CD4-positive, alpha-beta T cell (primary cell): ENCODE data around the gene DDX53. TPM values are rescaled to one million over a fixed set of nuclear protein-coding genes. Genes with fewer than 3 reads are reported as not detected.

Experiments used
- ATAC-seq: fragments of 200-7000 bp; cut with Tn5 transposase; one replicate; pipeline ENCODE4 v1.10.0; 2022; ENCODE audit warnings: mild to moderate bottlenecking; ENCODE audit not compliant: poor library complexity
- CTCF ChIA-PET: fragments of 350-600 bp; sonication (Branson Sonifier 250); formaldehyde crosslinking; loops from one replicate; lab custom pipeline; 2021; ENCODE audit warnings: antibody characterized with exemption, inconsistent platforms; lab: Charles Lee
- POLR2A ChIA-PET: fragments of 350-600 bp; sonication (Branson Sonifier 250); formaldehyde crosslinking; loops from one replicate; lab custom pipeline; 2021; ENCODE audit warnings: antibody characterized with exemption, inconsistent platforms; lab: Charles Lee
- DNase-seq, 14 experiments: peaks; one replicate each; pipeline ENCODE4 v3.0.0-alpha.2; 2013 to 2020; ENCODE audit warnings: mixed read lengths in 2 of 14
- H3K27ac ChIP-seq, 2 donors: one replicate each; pipeline versions ENCODE4 v1.5.1 to v1.7.0; 2013; ENCODE audit warnings: low read length in 2 of 2, low read depth in 1 of 2, mild to moderate bottlenecking in 1 of 2
- H3K27me3 ChIP-seq, 2 experiments: 1 replicate in 1 of 2; 2 replicates in 1 of 2; pipeline versions ENCODE4 v1.6.1 to v1.7.0; 2013; ENCODE audit warnings: low read length in 2 of 2, control low read depth in 1 of 2, mild to moderate bottlenecking in 1 of 2, moderate library complexity in 1 of 2; ENCODE audit not compliant: insufficient read depth in 2 of 2, control insufficient read depth in 1 of 2
- H3K36me3 ChIP-seq: one replicate; pipeline ENCODE4 v1.6.1; 2013; ENCODE audit warnings: low read length, control low read depth; ENCODE audit not compliant: insufficient read depth
- H3K4me1 ChIP-seq: one replicate; pipeline ENCODE4 v1.6.1; 2013; ENCODE audit warnings: low read length, control low read depth; ENCODE audit not compliant: insufficient read depth
- H3K4me3 ChIP-seq: one replicate; pipeline ENCODE4 v1.5.1; 2013; ENCODE audit warnings: mild to moderate bottlenecking, low read length, moderate library complexity
- H3K9me3 ChIP-seq, 2 experiments: 1 replicate in 1 of 2; 2 replicates in 1 of 2; pipeline versions ENCODE4 v1.6.1 to v1.7.0; 2013; ENCODE audit warnings: low read length in 2 of 2, mild to moderate bottlenecking in 2 of 2, control low read depth in 1 of 2, moderate library complexity in 1 of 2; ENCODE audit not compliant: control insufficient read depth in 1 of 2, insufficient read depth in 1 of 2
- H3K27ac Mint-ChIP-seq: one replicate; pipeline ENCODE4 v1.8.0; 2020; ENCODE audit warnings: mixed read lengths
- H3K27me3 Mint-ChIP-seq: one replicate; pipeline ENCODE4 v1.8.0; 2021; ENCODE audit warnings: mixed read lengths
- H3K36me3 Mint-ChIP-seq: one replicate; pipeline ENCODE4 v1.8.0; 2021; ENCODE audit warnings: low read depth, mixed read lengths
- H3K4me1 Mint-ChIP-seq: one replicate; pipeline ENCODE4 v1.8.0; 2021; ENCODE audit warnings: low read depth, mixed read lengths
- H3K4me3 Mint-ChIP-seq: one replicate; pipeline ENCODE4 v1.8.0; 2020; ENCODE audit warnings: mild to moderate bottlenecking, mixed read lengths
- H3K9me3 Mint-ChIP-seq: one replicate; pipeline ENCODE4 v1.8.0; 2020; ENCODE audit warnings: mixed read lengths
- CTCF ChIP-seq: fragments of 200-600 bp; IDR thresholded peaks from one replicate; pipeline ENCODE4 v1.8.0; 2022; ENCODE audit warnings: antibody characterized with exemption, mild to moderate bottlenecking
- intact Hi-C, 2 experiments: fragments of 100-400 bp; cut with DNase I in 1 of 2; cut with micrococcal nuclease in 1 of 2; formaldehyde crosslinking; loops; one replicate each; pipeline versions ENCODE4 v1.15.1 to v1.9.0; 2023 to 2025; cut with DNase I, micrococcal nuclease
- total RNA-seq, 174 experiments: library from RNA in 2 of 174; stranded (reverse) in 2 of 174; gene quantifications; one replicate each; pipeline ENCODE4 v1.2.3 and lab custom pipeline; 2021 to 2026

The DDX53 gene
- total RNA-seq, 2 experiments from 2014 or later, result not detected

DNA sequence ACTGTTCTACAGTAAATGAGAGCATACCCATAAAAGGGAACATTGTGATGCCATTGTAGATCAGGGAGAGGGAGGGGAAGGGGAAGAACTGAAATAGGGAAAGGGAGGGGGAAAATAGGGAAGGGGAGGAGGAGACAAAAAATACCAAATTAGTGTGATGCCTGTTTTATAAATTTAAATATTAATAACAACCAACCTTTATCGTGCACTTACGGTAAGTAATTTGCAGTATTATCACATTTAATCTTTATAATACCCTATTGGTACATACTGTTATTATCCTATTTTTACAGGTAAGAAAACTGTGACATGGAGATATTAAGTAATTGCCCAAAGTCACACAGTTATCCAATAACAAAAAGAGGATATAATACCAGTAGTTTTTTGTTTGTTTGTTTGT lies 41.5 kb upstream of the DDX53 start:
- ChIA-PET CTCF (no interaction called here), POLR2A (no interaction called here)
- H3K9me3 Mint-ChIP-seq, result no peaks in the 10 kb centered on the region
- Histone ChIP-seq H3K27ac (no peak overlapping the region), H3K4me3 (no peak overlapping the region), H3K4me1 (no peaks in the 10 kb centered on the region), H3K36me3 (no peaks in the 10 kb centered on the region), H3K9me3 (no peaks in the 10 kb centered on the region), H3K27me3 (no peaks in the 10 kb centered on the region)
- no peak for TF ChIP-seq CTCF
- no peaks in the 10 kb centered on the region for H3K36me3 Mint-ChIP-seq
- no peaks in the 10 kb centered on the region for H3K4me1 Mint-ChIP-seq
- peaks cover 7% of the 10 kb centered on the region for H3K27me3 Mint-ChIP-seq
- ATAC-seq, result no peak
- no peak overlapping the region for H3K27ac Mint-ChIP-seq
- intact Hi-C loops, result no loop called here
- no peak overlapping the region for H3K4me3 Mint-ChIP-seq
- DNase-seq, result no peak

- ATAC-seq, result no peak
- Histone ChIP-seq H3K27ac (no peak overlapping the region), H3K27me3 (no peaks in the 10 kb centered on the region), H3K36me3 (no peaks in the 10 kb centered on the region), H3K9me3 (no peaks in the 10 kb centered on the region), H3K4me3 (no peak overlapping the region), H3K4me1 (no peaks in the 10 kb centered on the region)
- intact Hi-C loops, result no loop called here
- Mint-ChIP-seq H3K9me3 (no peaks in the 10 kb centered on the region), H3K27me3 (peaks cover 7% of the 10 kb centered on the region), H3K36me3 (no peaks in the 10 kb centered on the region), H3K4me1 (no peaks in the 10 kb centered on the region), H3K4me3 (no peak overlapping the region), H3K27ac (no peak overlapping the region)
- ChIA-PET CTCF (no interaction called here), POLR2A (no interaction called here)
- DNase-seq, result no peak
- TF ChIP-seq CTCF, result no peak
Observed at GRCh38 chrX:22959204-22959920, 40.4 kb upstream of the DDX53 start.

DNA sequence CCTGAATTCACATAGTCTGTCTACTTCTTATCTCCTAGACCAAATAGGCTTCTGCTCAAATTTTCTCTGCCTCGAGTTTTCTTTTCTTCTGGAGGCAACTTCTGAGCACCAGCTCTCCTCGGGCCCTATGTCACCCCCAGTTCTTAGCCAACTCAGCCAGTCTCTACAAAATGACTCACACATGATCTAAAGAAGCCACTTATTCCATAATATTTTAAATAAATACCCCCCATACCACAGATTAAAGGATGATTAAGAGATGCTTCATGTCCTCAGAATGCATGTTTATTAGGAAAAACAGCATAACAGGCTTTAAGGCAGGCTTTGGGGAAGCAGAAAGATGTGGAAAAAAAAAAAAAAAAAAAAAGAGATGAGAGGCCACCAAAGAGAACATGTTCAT lies 36.6 kb upstream of the DDX53 start:
- intact Hi-C loops, result no loop called here
- Mint-ChIP-seq H3K27ac (no peak overlapping the region), H3K27me3 (no peaks in the 10 kb centered on the region), H3K4me1 (no peaks in the 10 kb centered on the region), H3K36me3 (no peaks in the 10 kb centered on the region), H3K9me3 (no peaks in the 10 kb centered on the region), H3K4me3 (no peak overlapping the region)
- H3K4me3 ChIP-seq, result no peak overlapping the region
- no peaks in the 10 kb centered on the region for H3K36me3 ChIP-seq
- POLR2A ChIA-PET, result no interaction called here
- no peaks in the 10 kb centered on the region for H3K9me3 ChIP-seq
- H3K4me1 ChIP-seq, result no peaks in the 10 kb centered on the region
- no peak for DNase-seq
- ATAC-seq, result no peak
- H3K27ac ChIP-seq, result no peak overlapping the region
- no peaks in the 10 kb centered on the region for H3K27me3 ChIP-seq
- TF ChIP-seq CTCF, result no peak
- CTCF ChIA-PET, result no interaction called here
